GM12875 (cell line): Measurements from ENCODE around the gene COL5A1.

Experiments
- H3K4me3 ChIP-seq: one replicate; pipeline ENCODE4 v1.5.1; 2011; ENCODE audit warnings: low read depth, low read length, control low read depth
- TF ChIP-seq, protein P1 (sequence below): IDR thresholded peaks from 2 replicates; pipeline ENCODE4 v1.5.1; 2011; ENCODE audit warnings: low read depth, mild to moderate bottlenecking, control low read depth, inconsistent platforms, low read length, moderate library complexity, borderline replicate concordance; ENCODE audit not compliant: insufficient read depth

COL5A1 gene

DNA sequence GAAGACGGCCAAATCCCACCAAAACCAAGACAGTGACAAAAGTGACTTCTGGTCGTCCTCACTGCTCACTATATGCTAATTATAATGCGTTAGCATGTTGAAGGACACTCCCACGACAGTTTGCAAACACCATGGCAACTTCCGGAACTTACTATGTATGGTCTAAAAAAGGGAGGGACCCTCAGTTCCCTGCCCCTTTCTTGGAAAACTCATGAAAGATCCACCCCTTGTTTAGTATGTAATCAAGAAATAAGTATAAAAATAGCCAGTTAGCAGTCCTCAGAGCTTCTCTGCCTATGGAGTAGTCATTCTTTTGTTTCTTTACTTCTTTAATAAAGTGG is 248.5 kb downstream of the COL5A1 start:
- no peak overlapping the region for H3K4me3 ChIP-seq
- TF ChIP-seq, protein P1, sequence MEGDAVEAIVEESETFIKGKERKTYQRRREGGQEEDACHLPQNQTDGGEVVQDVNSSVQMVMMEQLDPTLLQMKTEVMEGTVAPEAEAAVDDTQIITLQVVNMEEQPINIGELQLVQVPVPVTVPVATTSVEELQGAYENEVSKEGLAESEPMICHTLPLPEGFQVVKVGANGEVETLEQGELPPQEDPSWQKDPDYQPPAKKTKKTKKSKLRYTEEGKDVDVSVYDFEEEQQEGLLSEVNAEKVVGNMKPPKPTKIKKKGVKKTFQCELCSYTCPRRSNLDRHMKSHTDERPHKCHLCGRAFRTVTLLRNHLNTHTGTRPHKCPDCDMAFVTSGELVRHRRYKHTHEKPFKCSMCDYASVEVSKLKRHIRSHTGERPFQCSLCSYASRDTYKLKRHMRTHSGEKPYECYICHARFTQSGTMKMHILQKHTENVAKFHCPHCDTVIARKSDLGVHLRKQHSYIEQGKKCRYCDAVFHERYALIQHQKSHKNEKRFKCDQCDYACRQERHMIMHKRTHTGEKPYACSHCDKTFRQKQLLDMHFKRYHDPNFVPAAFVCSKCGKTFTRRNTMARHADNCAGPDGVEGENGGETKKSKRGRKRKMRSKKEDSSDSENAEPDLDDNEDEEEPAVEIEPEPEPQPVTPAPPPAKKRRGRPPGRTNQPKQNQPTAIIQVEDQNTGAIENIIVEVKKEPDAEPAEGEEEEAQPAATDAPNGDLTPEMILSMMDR, result no peak

DNA sequence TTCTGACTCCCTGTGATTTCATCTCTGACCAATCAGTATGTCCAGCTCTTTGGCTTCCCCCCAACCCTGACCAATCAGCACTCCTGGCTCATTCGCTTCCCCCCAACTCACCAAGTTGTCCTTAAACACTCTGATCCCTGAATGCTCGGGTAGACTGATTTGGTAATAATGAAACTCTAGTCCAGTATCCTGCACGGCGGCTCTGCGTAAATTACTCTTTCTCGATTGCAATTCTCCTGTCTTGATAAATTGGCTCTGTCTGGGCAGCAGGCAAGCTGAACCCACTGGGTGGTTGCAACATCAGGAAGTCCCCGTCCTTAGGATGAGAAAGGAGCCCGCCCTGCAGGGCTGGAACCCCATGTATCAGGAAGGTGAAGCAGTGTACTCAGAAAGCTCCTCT is 249.4 kb downstream of the COL5A1 start:
- no peak overlapping the region for H3K4me3 ChIP-seq
- TF ChIP-seq, protein P1, result no peak

DNA sequence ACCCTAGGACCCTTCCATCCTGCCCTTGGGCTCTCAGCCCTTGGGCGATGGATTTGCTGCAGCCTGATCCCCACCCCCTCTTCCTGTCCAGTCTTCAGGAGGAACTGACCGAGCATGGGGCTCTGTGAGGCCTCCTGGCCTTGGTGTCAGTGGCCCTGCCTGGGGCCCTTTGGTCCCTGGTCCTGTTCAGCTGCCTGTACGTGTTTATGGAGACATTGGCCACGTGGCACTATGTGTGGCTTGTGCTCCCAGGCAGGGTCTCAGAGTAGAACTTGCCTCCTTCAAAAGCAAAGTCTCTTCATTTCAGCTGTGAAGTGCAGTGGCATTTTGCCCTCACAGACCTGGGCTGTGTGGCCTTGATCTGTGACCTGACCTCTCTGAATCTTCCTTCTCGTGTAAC is 250.1 kb downstream of the COL5A1 start:
- no peak overlapping the region for H3K4me3 ChIP-seq
- TF ChIP-seq, protein P1, result no peak

DNA sequence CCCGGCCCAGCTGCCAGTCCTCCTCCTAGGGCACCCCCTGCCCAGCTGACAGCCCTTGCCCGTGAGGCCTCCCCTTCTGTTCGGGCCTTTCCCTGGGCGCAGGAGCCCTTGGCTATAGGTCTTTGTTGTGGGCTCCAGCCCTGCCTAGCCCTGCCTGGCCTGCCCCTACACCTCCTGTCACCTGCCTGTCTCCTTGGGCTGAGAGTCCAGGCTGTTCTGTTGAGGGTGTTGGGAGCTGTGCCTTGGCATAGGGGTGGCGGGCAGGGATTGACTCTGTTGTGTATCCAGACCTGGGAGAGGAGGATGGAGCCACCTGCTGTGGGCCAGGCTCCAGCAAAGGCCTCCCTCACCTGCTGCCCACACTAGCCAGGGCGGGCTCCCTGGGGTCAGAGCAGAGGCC is 250.6 kb downstream of the COL5A1 start:
- TF ChIP-seq, protein P1, result no peak
- no peak overlapping the region for H3K4me3 ChIP-seq

DNA sequence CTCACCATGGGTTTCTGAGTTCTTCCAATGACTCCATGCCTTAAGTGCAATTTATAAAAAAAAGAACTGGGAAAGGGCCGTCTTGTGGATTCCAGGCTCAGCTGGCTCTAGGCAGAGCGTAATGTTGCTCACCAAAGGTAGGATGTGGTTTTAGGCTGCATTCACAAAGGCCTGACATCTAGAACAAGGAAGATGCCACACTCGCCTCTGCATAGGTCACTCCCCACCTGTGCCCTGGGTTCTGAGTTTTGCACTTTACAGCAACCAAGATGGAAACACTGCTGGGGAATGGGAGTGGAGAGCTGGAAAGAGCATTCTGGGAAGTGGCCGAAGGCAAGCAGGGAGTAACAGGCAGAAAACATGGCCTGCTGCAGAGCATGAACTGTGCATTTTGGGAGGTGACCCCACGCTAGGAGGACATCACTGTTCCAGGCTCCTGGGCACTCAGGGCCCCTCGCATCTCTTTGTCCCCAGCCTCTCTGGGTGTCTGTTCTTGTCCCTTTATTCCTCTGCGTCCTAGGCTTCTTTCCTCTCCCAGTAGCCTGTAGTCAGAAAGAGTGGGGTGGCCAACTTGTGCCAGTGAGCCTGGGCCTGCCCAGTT is 251.3 kb downstream of the COL5A1 start:
- TF ChIP-seq, protein P1, result no peak
- no peak overlapping the region for H3K4me3 ChIP-seq
